GM21526 (cell line): Measurements from ENCODE around the gene ZSCAN2.

ENCODE experiments used
- ATAC-seq: cut with Tn5 transposase; IDR thresholded peaks from one replicate; pipeline ENCODE4 v1.9.1; 2021; ENCODE audit warnings: moderate library complexity; ENCODE audit not compliant: unreplicated experiment, low FRiP score

The ZSCAN2 gene

DNA sequence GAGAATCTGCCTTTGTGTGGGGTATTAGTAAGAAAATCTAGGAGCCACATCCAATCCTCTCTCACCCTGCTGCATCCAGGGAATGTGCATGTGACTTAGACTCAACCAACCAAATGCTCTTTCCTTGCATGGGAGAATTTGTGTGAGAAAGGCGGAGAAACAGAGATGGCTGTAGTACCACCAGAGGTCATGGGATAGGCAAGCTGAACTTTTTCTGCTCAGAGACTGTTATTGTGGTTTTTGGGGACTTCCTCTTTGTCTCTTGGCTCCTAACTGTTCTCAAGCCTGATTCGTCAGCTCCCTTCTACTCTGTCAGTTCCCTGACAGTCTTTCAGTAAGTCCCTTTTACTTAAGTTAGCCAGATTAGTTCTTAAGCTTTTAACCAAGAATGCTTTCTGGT lies 2.6 kb upstream of the ZSCAN2 start:
- ATAC-seq = peak; percentile 48

DNA sequence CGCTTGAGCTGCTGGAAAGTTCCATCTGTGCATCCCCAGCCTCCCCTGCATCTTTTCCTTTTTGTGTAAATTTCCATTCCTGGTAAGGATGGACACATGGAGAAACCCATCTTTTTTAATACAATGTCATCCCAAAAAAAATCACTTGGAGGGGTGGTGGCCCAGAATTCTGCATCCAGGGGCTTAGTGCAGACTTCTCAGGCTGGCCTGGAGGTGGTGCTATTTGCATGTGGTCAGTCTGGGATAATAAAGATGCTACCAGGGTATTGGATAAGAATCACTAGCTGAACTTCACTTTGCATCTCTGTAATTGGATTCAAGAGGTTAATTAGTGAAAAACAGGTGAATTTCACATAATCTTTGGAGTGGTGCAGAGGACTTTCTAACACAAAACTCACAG lies 1.8 kb upstream of the ZSCAN2 start:
- no peak for ATAC-seq

DNA sequence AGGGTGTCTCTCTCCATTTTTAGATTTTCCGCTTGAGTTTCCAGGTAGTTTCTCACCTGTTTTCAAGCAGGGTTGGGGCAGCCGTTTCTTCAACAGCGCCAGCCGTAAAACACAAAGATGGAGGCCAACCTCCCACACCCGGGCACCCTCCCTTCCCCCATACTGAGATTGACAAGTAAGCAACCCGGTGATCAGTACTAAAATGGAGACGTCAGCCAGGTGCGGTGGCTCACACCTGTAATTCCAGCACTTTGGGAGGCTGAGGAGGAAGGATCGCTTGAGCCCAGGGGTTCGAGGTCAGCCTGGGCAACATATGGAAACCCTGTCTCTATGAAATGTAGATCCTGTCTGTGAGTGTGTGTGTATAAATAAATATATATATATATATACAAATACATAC lies 903 bp upstream of the ZSCAN2 start:
- no peak for ATAC-seq

DNA sequence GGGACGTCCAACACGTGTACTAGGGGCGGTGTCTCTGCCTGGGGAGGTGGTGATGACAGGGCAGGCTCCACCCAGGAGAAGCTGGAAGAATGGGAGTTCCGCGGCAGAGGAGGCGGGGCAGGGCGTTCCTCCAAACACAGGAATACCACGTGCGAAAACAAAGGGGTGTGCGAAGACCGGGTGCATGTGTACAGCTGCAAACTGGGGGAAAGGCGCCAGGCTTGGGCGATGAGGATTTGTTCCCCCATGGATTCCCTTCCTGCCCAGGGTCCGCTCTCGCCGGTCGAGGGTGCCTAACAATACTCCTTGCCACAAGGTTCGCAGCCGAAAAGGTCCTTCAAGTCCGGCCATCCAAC lies 500 bp upstream of the ZSCAN2 start:
- peak; percentile 3 for ATAC-seq

DNA sequence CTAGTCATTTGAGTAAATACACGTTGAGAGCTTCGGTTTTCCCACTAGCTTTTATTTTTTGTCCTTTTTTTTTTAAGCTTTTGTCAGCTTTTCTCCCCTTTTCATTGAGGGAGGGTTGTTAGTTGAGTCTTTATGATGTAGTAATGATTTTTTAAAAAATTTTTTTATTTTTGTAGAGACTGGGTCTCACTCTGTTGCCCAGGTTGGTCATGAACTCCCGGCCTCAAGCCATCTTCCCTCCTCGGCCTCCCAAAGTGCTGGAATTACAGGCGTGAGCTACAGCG lies 688 bp downstream of the ZSCAN2 start:
- no peak for ATAC-seq

DNA sequence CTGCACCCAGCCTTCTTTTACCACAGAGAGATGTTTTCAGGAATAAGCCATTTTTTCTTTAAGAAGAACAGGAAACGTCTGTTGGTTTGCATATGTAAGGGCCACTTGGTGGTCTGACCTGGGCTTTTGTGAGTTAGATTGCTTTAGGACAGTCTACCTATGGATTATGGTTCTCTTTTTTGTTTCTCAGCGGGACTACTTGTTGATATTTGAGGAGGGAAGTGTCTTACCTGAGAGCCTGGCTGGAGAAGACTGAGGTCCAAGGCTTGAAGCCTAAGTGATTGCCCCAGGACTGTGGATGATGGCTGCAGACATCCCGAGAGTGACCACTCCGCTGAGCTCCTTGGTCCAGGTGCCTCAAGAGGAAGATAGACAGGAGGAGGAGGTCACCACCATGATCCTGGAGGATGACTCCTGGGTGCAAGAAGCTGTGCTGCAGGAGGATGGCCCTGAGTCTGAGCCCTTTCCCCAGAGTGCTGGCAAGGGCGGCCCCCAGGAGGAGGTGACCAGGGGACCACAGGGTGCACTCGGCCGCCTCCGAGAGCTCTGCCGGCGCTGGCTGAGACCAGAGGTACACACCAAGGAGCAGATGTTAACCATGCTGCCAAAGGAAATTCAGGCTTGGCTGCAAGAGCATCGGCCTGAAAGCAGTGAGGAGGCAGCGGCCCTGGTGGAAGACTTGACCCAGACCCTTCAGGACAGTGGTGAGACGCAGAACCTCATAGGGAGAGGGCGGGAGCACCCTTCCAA lies 3.0 kb downstream of the ZSCAN2 start:
- no peak for ATAC-seq

DNA sequence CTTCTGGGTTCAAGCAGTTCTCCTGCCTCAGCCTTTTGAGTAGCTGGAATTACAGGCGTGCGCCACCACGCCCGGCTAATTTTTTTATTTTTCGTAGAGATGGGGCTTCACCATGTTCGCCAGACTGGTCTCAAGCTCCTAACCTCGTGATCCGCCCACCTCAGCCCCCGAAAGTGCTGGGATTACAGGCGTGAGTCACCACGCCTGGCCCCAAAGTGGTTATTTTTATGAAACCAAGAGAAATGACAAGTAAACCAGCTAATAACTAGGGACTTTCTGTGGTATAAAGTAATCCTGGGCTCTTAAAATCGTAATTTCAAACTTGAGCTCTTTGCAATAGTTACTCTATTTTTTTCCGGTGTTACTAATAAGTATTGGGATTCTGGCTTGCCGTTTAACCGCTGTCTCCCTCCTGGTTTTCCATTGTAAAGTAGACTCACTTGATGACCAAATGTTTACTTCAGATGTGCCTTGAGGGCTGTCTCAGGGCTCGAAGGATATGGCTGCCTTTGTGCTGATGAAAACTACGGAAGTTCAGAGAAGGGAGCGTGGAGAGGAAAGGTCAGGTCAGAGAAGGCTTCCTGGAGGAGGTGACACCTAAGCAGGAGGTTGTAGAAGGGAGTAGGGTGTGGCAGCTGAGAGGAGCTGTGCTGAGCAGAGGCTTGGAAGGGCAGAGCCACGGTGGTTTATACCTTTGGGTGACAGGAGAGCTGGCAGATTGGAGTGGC lies 4.2 kb downstream of the ZSCAN2 start:
- no peak for ATAC-seq

DNA sequence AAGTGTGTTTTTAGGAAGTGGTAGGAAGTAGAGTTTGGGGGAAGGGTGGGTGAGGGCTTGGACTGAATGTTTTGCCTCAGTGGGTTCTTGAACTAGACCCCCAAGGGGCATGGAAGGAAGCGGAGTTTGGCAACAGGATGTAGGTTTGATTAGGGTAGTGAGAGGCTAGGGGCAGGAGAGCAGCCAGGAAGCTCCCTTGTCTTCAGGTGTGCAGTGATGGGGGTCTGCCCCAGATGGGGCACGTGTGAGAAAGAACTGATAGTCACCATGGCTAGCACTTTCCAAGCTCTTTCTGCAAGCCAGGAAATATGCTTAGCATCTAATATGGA lies 4.7 kb downstream of the ZSCAN2 start:
- ATAC-seq = no peak

DNA sequence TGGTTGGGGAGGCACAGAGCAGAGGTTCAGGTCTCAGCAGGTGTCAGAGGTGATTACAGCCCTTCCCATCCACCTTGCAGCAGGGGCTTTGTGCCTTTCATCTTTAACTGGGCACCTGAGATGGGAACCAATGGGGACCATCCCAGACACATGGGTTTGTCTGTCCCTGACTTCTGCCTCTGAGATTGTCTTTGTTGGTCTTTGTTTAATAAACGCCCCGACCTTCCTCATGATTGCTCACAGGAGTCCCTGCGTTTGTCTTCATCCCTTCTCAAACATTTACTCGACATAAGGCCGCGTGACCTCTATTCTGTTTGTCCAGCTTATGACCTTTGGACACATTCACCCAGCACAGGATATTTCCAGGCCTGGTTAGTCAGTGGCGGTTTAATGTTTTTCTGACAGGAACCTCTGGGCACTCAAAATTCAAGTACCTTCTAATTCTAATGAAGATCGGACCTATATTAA lies 5.9 kb downstream of the ZSCAN2 start:
- ATAC-seq = no peak

DNA sequence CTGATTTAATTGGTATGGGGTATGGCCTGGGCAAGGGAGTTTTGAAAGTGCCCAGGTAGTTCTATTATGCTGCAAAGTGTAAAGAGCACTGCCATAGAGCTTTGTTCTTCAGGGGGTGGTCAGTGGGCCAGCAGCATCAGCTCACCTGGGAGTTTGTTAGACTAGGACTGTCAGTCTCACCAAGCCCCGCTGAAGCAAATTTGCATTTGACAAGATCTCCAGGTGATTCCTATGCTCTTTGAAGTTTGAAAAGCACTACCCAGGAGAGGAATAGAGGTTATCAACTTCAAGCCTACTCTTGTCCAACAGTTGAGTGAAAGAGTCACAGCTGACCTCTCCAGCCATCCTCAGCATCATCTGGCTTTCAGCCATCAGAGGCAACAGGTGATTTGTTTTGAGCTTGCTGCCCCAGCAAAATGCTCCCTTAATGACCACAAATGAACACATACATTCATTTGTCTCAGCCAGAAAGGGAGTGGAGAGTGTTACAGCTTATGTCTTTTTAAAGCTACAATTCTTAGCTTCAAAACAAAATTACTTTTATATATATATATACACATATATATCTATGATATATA lies 8.0 kb downstream of the ZSCAN2 start:
- no peak for ATAC-seq

DNA sequence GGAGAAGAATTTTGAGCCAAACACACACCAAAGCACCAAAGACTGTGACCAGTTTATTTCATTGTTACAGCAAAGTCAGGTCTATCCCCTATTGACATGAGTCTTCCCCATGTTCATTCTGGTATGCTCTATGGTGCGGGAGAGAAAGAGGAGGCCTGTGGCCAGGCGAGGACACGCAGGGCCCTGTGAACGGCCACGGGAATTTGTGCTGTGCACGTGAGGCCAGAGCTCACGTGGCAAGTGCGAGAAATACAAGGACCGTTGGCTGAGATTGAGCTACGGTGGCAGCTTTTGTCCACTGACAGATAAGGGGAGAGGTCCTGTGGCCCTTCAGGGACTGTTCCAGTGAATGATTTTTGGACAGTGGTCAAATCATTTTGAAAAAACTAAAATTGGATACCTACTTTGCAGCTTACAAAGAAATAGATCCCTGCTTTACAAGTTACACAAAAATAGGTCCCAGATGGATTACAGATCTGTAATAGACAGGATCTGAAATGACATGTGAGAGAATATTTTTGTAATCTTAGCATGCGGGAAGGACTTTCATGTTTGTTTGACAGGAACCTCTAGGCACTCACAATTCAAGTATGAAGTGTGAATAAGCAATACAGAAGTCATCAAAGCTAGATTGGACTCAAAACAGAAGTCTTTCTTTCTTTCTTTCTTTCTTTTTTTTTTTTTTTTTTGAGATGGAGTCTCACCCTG lies 9.2 kb downstream of the ZSCAN2 start:
- ATAC-seq = no peak

DNA sequence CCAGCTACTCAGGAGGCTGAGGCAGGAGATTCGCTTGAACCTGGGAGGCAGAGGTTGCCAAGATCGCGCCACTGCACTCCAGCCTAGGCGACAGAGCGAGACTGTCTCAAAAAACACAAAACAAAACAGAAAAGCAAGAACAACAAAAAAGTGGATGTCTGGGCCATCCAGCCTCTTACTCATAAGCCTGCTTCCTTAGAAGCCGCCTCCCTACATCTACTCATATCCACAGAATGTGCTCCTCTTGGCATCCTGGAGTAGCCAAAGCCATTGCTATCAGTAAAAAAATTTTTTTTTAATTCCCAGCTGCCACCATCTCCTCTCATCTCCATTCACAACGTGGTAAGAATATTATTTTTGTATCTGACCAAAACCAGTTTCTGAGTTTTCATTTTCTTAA lies 10.8 kb downstream of the ZSCAN2 start:
- ATAC-seq = no peak

DNA sequence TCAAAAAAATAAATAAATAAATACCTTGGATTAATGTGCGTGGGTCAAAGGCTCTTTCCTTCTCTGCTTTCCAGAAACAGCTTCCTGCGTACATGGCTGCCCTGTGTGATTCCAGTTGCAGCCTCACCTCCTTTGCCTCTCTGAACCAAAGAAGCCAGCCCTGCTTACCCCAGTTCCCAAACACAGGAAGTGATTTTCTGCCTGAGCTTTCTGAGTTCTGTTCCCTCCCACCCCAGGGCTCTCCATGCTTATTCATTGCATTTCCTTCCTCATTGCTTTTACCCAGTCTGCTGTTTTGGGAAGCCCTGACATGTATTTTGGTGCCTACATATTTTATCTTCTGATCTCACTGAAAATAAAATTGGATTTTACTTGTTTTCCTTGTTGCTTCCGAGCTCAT lies 15.4 kb downstream of the ZSCAN2 start:
- ATAC-seq = no peak

DNA sequence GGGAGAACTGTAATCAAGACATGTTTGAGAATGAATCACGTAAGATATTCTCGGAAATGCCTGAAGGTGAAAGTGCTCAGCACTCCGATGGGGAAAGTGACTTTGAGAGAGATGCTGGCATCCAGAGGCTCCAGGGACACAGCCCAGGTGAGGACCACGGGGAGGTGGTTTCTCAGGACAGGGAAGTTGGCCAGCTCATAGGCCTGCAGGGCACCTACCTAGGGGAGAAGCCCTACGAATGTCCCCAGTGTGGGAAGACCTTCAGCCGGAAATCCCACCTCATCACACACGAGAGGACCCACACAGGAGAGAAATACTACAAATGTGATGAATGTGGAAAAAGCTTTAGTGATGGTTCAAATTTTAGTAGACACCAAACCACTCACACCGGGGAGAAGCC lies 19.8 kb downstream of the ZSCAN2 start:
- ATAC-seq = no peak

DNA sequence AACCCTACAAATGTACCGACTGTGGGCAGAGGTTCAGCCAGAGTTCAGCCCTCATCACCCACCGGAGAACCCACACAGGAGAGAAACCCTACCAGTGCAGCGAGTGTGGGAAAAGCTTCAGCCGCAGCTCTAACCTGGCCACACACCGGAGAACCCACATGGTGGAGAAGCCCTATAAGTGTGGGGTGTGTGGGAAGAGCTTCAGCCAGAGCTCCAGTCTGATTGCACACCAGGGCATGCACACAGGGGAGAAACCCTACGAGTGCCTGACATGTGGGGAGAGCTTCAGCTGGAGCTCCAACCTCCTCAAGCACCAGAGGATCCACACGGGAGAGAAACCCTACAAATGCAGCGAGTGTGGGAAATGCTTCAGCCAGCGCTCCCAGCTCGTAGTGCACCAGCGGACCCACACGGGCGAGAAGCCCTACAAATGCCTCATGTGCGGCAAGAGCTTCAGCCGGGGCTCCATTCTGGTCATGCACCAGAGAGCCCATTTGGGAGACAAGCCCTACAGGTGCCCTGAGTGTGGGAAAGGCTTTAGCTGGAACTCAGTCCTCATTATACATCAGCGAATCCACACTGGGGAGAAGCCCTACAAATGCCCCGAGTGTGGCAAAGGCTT lies 20.7 kb downstream of the ZSCAN2 start:
- no peak for ATAC-seq

DNA sequence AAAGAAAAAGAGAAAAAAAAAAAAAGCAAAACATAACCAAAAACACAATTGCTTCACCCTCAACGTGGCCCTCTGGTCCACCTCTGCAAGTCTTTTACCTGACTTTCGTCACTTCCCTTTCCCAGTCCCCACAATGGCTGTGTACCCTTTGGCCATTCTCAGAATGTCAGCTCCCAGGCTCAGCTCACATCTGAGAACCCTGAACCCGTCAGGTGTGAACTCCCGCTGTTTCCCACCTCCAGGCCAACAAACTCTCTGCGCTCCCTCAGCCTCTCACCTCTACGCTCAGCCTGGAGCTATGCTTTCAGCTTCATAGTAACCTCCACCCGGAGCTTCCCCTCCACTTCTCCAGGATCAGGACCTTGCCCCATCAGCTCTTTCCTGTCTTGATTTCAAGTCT lies 23.6 kb downstream of the ZSCAN2 start:
- ATAC-seq = no peak

DNA sequence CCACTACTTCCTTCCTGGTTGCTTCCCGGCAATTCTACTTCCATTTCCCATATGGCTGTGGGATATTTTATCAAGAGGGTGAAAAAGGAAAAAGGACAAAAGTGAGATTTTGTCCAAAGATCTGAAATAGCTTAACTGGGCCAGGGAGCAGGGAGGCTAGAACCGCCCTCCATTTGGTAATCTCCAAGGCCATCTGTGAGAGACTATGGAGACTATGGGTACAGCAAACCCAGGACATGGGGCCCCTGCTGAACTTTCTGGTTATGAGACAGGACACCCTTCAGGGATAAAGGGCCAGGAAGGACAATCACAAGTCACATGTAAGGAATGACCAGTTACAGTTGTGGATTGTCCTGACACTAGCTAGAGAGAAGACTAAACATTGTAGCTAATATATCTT lies 24.3 kb downstream of the ZSCAN2 start:
- ATAC-seq = no peak

DNA sequence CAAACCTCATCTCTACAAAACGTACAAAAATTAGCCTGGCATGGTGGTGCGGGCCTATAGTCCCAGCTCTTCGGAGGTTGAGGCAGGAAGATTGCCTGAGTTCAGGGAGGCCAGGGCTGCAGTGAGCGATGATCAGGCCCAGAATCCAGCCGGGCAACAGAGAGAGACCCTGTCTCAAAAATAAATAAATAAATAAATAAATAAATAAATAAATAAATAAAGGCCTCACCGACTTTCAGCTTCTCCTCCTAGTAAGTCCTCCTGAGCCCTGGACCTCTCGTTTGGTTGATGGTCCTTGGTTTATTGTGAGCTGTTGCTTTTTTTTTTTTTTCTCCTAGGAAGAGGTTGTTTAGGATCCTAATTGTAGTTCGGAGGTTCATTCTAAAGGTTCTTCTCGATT lies 28.2 kb downstream of the ZSCAN2 start:
- no peak for ATAC-seq

DNA sequence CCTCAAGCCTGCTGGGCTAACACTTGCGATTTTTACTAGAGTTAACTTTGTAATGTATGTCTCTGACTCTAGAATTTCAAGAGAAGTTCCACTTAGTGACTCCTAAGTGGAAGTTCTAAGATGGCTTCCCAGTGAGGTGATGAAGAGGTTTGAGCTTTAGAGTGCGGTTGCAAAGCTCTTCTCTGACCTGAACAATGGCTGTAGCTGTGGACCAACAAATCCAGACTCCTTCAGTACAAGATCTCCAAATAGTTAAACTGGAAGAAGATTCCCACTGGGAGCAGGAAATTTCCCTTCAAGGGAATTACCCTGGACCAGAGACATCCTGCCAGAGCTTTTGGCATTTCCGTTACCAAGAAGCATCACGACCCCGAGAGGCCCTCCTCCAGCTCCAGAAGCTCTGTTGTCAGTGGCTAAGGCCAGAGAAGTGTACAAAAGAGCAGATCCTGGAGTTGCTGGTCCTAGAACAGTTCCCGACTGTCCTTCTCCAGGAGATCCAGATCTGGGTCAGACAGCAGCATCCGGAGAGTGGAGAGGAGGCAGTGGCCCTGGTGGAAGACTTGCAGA lies 31.0 kb downstream of the ZSCAN2 start:
- ATAC-seq = no peak

DNA sequence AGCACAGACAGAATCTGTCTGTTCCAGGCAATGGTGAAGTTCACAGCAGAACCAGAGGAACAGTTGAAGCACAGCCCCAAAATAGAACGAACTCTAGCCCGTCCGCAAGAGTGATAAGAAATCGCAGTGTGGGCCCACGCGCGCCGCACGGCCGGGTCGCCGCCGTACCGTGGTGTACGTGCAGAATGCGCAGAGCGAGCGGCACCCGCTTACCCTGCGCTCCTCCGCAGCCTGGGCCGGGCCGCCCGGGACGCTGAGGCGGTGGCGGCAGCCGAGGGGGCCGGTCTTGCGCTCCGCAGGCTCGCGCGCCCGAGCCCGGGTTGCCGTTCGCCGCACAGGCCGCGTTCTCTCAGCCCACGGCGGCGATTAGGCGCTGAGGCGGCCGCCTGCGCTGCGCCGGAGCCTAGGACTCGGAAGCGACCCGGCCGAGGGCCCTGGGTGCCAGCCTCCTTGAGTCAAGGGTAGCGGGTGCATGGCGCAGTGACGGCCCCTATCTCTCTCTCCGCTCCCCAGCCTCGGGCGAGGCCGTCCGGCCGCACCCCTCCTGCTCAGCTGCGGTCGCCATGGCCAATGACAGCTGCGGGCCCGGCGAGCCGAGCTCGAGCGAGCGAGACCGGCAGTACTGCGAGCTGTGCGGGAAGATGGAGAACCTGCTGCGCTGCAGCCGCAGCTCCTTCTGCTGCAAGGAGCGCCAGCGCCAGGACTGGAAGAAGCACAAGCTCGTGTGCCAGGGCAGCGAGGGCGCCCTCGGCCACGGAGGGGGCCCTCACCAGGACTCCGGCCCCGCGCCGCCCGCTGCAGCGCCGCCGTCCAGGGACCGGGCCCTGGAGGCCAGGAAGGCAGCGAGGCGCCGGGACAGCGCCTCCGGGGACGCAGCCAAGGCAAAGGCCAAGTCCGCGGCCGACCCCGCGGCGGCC lies 32.8 kb downstream of the ZSCAN2 start:
- peak; percentile 41 for ATAC-seq
